OCI-M1 (cell line): Measurements from ENCODE around the gene ZDHHC3.

ENCODE experiments used
- DNase-seq: peaks from one replicate; lab custom pipeline; 2025; lab: John Stamatoyannopoulos, UW

The ZDHHC3 gene

GRCh38 chr3:44892689-44893088 lies 83.3 kb downstream of the ZDHHC3 start:
- no peak for DNase-seq

- no peak for DNase-seq
Observed at GRCh38 chr3:44890852-44891251, 85.1 kb downstream of the ZDHHC3 start.

DNA sequence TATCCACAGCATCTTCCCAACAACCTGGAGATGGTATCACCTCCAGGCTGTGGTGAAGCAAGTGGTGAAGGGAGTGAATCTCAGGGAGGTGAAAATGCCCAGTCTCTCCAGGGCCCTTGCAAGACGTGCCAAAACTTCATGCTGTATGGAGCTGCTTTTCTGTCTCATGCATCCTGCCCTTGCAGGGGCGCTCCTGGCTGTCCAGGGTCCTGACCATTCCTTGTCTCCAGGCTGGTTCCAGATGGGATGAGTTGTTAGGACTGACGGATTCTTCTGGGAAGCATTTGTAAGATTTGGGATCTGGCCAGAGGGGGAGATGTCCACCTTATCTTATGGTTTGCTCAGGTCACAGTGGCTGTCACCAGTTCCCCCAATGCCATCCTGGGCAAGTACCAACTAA lies 85.7 kb downstream of the ZDHHC3 start:
- DNase-seq, result no peak

DNA sequence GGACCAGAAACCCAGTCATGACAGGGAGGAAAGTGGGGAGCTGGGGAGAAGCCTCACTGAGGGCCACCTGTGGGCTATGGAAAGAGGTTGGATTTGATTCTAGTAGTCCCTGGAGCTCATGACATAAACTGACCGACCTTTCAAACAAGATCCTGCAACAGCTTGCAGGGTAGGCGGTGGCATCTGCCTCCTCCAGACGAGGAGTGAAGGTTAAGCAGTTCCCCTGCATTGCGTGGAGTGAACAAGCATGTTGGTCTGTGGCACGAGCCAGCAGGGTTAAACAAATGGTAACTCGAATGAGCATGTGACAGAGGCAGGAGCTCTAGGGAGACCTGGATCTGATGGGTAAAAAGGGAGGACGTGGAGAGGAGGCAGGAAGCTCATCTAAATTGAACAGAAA lies 88.9 kb downstream of the ZDHHC3 start:
- DNase-seq, result no peak

DNA sequence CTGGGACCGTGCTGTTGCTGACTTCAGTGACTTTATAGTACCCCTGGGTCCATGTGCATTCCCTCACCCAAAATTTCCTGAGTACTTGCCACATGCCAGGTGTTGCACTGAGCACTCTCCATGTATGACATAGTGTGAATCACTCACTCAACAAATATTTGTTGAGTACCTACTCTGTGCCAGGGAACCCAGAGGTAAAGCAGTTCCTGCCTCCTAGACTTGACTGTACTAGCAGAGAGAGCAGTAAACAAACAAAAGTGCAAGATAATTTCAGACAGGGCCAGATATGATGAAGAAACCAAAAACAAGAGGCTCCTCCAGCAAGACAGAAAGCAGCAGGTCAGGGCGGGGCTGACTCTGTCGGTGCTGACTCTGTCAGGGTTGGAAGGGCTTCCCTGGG lies 89.4 kb downstream of the ZDHHC3 start:
- no peak for DNase-seq

GRCh38 chr3:44885618-44886017 lies 90.4 kb downstream of the ZDHHC3 start:
- no peak for DNase-seq

DNA sequence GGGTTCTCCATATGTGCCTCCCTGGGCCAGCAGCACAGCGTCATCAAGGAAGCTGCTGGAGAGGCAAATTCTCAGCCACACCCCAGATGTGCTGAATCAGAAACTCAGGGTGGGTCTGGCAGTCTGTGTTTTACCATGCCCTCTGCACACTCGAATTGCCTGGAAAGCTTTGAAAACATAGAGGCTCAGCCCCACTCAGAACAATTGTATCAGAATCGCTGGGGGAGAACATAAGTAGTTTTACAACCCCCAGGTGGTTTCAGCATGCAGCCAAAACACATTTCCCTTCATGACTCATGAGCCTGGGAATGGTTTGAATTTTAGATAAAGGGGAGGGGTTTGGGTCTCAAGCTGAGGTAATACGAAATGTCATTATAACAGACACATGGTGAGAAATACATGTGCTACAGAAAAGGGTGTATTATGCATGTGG lies 92.0 kb downstream of the ZDHHC3 start:
- DNase-seq, result no peak

DNA sequence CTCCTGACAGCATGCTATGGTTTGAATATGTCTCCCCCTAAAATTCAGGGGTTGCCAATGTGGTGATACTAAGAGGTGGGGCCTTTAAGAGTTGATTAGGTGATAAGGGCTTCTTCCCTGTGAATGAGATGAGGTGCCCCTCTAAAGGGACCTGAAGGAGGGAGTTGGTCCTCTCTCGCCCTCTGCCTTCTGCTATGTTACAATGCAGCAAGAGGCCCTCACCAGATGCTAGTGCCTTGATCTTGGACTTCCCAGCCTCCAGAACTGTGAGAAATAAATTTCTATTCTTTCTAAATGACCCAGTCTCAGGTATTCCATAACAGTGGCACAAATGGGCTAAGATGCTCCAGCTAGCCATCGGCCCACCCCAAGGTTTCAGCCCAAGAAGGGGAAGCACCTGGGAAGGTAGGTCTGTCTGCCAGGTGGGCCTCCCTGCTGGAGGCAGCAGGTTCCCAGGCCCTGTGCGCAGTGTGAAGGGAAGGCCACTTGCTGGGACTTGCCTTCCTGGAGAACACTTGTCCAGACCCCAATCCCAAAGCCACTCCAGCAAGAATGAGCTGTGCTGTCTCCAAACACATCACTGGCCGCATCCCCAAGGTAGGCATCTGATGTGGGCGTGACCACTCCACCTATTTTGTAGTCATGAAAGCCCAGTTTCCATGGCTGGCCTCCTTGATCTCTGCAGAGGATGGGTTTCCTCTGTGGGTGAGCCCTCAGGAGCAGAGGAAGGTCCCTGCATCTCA lies 92.6 kb downstream of the ZDHHC3 start:
- no peak for DNase-seq

- DNase-seq, result no peak
Observed at GRCh38 chr3:44880284-44880683, 95.7 kb downstream of the ZDHHC3 start.

DNA sequence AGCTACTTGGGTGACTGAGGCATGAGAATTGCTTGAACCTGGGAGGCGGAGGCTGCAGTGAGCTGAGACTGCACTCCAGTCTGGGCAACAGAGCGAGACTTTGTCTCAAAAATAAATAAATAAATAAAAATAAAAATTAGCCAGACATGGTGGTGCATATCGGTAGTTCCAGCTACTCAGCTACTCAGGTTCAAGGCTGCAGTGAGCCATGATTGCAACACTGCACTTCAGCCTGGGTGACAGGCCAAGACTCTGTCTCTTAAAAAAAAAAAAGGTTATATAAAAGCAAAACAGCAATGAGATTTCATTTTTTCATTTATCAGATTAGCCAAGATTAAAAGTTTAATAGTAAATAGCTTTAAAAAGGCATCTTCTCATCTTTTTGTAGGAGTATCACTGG lies 98.6 kb downstream of the ZDHHC3 start:
- DNase-seq, result no peak

- no peak for DNase-seq
Observed at GRCh38 chr3:44875596-44875995, 100.4 kb downstream of the ZDHHC3 start.
